Thoracic aorta (tissue), 2 donors: ENCODE data around the gene RABGGTB. TPM values are rescaled to one million over a fixed set of nuclear protein-coding genes. Genes with fewer than 3 reads are reported as not detected.
"Not testable (repeated sequence)": the region's sequence is repeated elsewhere in the genome, so short reads cannot be mapped to it uniquely, and the experiment has no call there.

ENCODE experiments used
- ATAC-seq: fragments of 150-250 bp; one replicate; pipeline ENCODE4 v1.8.0; 2017; ENCODE audit warnings: low read depth; ENCODE audit not compliant: insufficient number of reproducible peaks, low FRiP score
- DNase-seq: peaks from one replicate; pipeline ENCODE4 v3.0.0-alpha.2; 2020; ENCODE audit warnings: low spot score
- H3K27ac ChIP-seq, 2 donors: fragments of 200-600 bp; sonication (generic); 1 replicate in 1 of 2; 2 replicates in 1 of 2; pipeline ENCODE4 v1.5.1; 2016; ENCODE audit warnings: mild to moderate bottlenecking in 2 of 2, moderate library complexity in 2 of 2
- H3K27me3 ChIP-seq: fragments of 200-600 bp; sonication (generic); replicated peaks from 2 replicates; pipeline ENCODE4 v1.6.0; 2016; ENCODE audit warnings: mild to moderate bottlenecking; ENCODE audit not compliant: insufficient read depth
- H3K36me3 ChIP-seq: fragments of 200-600 bp; sonication (generic); one replicate; pipeline ENCODE4 v1.5.1; 2016
- H3K4me1 ChIP-seq, 2 donors: fragments of 200-600 bp; sonication (generic); 1 replicate in 1 of 2; 2 replicates in 1 of 2; pipeline versions ENCODE4 v1.5.1 to v1.6.0; 2016; ENCODE audit warnings: low read depth in 2 of 2, mild to moderate bottlenecking in 1 of 2; ENCODE audit not compliant: control insufficient read depth in 1 of 2
- H3K4me3 ChIP-seq: fragments of 200-600 bp; sonication (generic); 2 replicates; pipeline ENCODE4 v1.5.1; 2016; ENCODE audit warnings: mild to moderate bottlenecking
- H3K9me3 ChIP-seq: fragments of 200-600 bp; sonication (generic); 2 replicates; pipeline ENCODE4 v1.5.1; 2016
- total RNA-seq, 2 donors: library from RNA; depleted of rRNA; stranded (reverse); fragments of >200 nt; gene quantifications; one replicate each; pipeline versions ENCODE4 v1.1.0 to v1.2.3, GENCODE V29; 2016
- TF ChIP-seq, protein P1 (sequence below): fragments of 200-600 bp; sonication (generic); IDR thresholded peaks from one replicate; pipeline ENCODE4 v1.5.1; 2019; ENCODE audit warnings: antibody characterized with exemption

Gene RABGGTB
- total RNA-seq, 2 donors from 2014 or later: 47.9 to 88.3 TPM

DNA sequence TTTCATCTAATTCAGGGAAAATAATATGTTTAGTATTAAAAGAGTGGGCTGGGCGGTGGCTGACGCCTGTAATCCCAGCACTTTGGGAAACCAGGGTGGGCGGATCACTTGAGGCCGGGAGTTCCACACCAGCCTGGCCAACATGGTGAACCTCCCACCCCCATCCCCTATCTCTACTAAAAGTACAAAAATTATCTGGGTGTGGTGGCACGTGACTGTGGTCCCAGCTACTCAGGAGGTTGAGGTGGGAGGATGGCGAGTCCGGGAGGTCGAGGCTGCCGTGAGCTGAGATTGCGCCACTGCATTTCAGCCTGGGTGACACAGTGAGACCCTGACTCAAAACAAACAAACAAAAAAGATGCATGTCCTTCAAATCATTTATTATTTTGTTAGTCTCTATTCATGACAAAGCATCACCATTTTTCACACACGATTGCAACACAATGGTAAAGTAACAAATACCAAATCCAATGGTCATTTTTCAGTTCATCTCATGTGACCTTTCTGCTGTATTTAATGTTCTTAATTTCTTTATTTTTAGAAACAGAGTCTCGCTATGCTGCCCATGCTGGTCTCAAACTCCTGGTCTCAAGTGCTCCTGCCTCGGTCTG is 11.7 kb downstream of the RABGGTB start:
- TF ChIP-seq, protein P1, sequence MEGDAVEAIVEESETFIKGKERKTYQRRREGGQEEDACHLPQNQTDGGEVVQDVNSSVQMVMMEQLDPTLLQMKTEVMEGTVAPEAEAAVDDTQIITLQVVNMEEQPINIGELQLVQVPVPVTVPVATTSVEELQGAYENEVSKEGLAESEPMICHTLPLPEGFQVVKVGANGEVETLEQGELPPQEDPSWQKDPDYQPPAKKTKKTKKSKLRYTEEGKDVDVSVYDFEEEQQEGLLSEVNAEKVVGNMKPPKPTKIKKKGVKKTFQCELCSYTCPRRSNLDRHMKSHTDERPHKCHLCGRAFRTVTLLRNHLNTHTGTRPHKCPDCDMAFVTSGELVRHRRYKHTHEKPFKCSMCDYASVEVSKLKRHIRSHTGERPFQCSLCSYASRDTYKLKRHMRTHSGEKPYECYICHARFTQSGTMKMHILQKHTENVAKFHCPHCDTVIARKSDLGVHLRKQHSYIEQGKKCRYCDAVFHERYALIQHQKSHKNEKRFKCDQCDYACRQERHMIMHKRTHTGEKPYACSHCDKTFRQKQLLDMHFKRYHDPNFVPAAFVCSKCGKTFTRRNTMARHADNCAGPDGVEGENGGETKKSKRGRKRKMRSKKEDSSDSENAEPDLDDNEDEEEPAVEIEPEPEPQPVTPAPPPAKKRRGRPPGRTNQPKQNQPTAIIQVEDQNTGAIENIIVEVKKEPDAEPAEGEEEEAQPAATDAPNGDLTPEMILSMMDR: no peak
- no peaks in the 10 kb centered on the region for H3K9me3 ChIP-seq
- H3K36me3 ChIP-seq: peaks cover 22% of the 10 kb centered on the region
- no peaks in the 10 kb centered on the region for H3K27me3 ChIP-seq
- DNase-seq (no peak), ATAC-seq (no peak)
- no peaks in the 10 kb centered on the region for H3K4me1 ChIP-seq
- no peak overlapping the region for H3K27ac ChIP-seq
- H3K4me3 ChIP-seq: no peak overlapping the region

DNA sequence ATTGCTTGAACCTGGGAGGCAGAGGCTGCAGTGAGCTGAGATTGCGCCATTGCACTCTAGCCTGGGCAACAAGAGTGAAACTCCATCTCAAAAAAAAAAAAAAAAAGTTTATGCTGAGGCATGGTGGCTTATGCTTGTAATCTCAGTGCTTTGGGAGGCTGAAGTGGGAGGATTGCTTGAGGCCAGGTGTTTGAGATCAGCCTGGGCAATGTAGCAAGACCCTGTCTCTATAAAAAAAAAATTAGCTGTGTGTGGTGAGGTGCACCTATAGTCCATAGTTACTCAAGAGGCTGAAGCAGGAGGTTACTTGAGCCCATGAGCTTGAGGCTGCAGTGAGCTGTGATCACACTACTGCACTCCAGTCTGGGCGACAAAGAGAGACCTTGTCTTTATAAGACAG is 15.4 kb downstream of the RABGGTB start:
- not testable (repeated sequence) for H3K4me3 ChIP-seq, ATAC-seq, H3K36me3 ChIP-seq, H3K9me3 ChIP-seq, H3K4me1 ChIP-seq, H3K27me3 ChIP-seq, DNase-seq, H3K27ac ChIP-seq

DNA sequence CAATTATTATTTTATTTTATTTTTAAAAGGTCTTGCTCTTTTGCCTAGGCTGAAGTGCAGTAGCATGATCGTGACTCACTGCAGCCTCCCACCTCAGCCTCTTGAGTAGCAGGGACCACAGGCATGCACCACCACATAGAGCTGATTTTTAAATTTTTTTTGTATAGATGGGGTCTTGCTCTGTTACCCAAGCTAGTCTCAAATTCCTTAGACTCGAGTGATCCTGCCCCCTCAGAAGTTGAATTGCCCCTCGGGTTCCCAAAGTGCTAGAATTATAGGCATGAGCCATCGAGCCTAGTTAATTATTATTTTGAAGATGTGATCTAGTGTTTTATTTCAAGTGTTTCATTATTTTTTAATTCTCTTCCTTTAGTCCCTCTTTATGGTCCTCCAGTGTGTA is 22.9 kb downstream of the RABGGTB start:
- ATAC-seq (no peak), DNase-seq (no peak)
- Histone ChIP-seq H3K4me3 (no peak overlapping the region), H3K9me3 (no peaks in the 10 kb centered on the region), H3K4me1 (no peaks in the 10 kb centered on the region), H3K27ac (no peak overlapping the region), H3K27me3 (no peaks in the 10 kb centered on the region), H3K36me3 (no peaks in the 10 kb centered on the region)
- TF ChIP-seq, protein P1: no peak

DNA sequence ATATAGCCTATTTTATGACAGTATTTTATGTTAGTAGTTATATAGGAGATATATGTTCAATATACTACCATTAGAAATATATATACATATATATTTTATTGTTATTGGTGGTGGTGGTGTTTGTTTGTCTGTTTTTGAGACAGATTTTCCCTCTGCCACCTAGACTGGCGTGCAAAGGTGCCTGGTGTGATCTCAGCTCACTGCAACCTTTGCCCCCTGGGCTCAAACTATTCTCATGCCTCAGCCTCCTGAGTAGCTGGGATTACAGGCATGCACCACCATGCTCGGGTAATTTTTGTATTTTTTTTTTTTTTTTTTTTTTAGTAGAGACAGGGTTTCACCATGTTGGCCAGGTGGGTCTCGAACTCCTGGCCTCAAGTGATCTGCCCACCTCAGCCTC is 24.1 kb downstream of the RABGGTB start:
- H3K4me3 ChIP-seq, H3K36me3 ChIP-seq, H3K27me3 ChIP-seq, H3K4me1 ChIP-seq, H3K9me3 ChIP-seq, DNase-seq, H3K27ac ChIP-seq, ATAC-seq: not testable (repeated sequence)

DNA sequence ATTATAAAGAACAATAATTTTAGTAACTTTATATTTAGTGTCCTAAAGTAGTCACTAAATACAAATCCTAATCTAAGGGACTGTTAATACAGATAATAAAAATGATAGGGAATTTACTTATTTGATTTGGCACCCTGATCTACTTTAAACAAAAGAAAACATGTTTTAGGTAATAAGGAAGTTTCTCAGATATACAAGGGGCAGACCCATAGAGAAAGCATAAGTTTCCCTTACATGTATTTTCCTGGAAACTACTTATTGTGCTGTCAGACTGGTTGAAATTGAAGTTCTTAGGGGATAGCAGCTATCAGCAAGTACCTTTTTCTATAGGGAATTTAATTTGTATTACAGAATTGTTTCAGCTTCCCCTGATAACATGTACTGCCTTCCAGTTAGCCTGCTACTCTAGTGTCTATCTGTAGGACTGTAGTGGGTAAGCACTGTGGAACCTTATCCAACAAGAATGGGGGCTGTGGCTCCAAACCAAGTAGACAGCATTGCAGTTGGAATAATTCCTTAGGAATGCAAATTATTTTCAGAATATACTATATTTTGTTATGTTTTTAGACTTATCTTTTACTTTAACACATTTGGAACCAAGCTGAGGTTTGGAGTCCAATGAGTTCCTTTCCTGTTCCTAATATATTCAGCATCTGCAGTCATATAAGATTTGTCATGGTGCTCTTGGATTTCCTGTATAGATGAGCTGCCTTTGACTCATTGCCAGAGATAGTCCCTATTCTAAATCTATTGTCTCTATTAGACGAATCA is 25.3 kb downstream of the RABGGTB start:
- Histone ChIP-seq H3K27me3 (no peaks in the 10 kb centered on the region), H3K4me1 (no peaks in the 10 kb centered on the region), H3K9me3 (no peaks in the 10 kb centered on the region), H3K27ac (no peak overlapping the region), H3K4me3 (no peak overlapping the region), H3K36me3 (no peaks in the 10 kb centered on the region)
- DNase-seq (no peak), ATAC-seq (no peak)
- TF ChIP-seq, protein P1: no peak

DNA sequence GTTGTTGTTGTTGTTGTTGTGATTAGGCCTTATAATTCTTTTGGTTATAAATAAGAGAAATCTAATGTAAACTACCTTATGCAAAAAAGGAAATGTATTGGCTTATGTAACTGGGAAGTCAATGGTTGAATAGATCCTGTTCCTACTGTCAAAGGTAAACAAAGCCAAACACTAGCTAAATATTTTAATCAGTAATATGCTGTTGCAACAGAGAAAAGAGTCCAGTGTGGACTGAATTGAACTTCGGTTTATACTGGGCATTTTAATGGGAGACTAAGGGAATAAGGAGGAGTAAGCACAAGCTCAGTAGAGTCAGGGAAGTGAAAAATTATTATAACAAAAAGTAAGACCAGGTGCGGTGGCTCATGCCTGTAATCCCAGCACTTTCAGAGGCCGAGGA is 26.0 kb downstream of the RABGGTB start:
- H3K9me3 ChIP-seq: no peaks in the 10 kb centered on the region
- no peaks in the 10 kb centered on the region for H3K27me3 ChIP-seq
- H3K4me1 ChIP-seq: no peaks in the 10 kb centered on the region
- no peaks in the 10 kb centered on the region for H3K36me3 ChIP-seq
- TF ChIP-seq, protein P1: no peak
- no peak for ATAC-seq
- DNase-seq: no peak
- no peak overlapping the region for H3K27ac ChIP-seq
- H3K4me3 ChIP-seq: no peak overlapping the region

DNA sequence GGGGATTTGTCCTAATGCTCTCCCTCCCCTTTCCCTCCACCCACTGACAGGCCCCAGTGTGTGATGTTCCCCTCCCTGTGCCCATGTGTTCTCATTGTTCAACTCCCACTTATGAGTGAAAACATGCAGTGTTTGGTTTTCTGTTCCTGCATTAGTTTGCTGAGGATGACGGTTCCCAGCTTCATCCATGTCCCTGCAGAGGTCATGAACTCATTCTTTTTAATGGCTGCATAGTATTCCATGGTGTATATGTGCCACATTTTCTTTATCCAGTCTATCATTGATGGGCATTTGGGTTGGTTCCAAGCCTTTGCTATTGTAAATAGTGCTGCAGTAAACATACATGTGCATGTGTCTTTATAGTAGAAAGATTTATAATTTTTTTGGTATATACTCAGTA is 37.5 kb downstream of the RABGGTB start:
- not testable (repeated sequence) for H3K27me3 ChIP-seq, H3K9me3 ChIP-seq, H3K4me1 ChIP-seq, H3K36me3 ChIP-seq, H3K4me3 ChIP-seq, ATAC-seq, DNase-seq, H3K27ac ChIP-seq
